ENCODE data around the gene FSTL5. TPM values are rescaled to one million over a fixed set of nuclear protein-coding genes. Genes with fewer than 3 reads are reported as not detected.

FSTL5 gene
- total RNA-seq, 1 experiment from 2014 or later: not detected

- Histone ChIP-seq H3K79me2 (ENCODE audit: insufficient read depth, low read length) (no peaks in the 10 kb centered on the region), H3K79me1 (ENCODE audit: insufficient read depth, low read depth, low read length, poor library complexity, severe bottlenecking) (no peaks in the 10 kb centered on the region), H3K14ac (ENCODE audit: insufficient read depth, low read length) (no peak overlapping the region), H3K4me1 (ENCODE audit: insufficient read depth, low read length) (no peaks in the 10 kb centered on the region), H2BK120ac (ENCODE audit: low read depth, low read length, poor library complexity, severe bottlenecking) (no peak overlapping the region), H3K9ac (ENCODE audit: extremely low read depth, insufficient read length, low read length) (no peak overlapping the region), H3K23ac (ENCODE audit: insufficient read length, low read depth, low read length) (no peak overlapping the region), H3K4me2 (ENCODE audit: insufficient read depth, insufficient read length, low read length) (no peak overlapping the region), H2AK5ac (ENCODE audit: insufficient read length, low read length) (no peak overlapping the region), H3K27ac (ENCODE audit: insufficient read length, low read depth, low read length) (no peak overlapping the region), H3K9me3 (ENCODE audit: control insufficient read depth, low read depth, low read length) (no peaks in the 10 kb centered on the region), H2BK15ac (ENCODE audit: low read depth, low read length) (no peak overlapping the region), H2BK5ac (ENCODE audit: insufficient read length, low read length) (no peak overlapping the region), H3K18ac (ENCODE audit: insufficient read length, low read depth, low read length) (no peak overlapping the region), H4K8ac (replicated peaks; ENCODE audit: insufficient read length, low read depth, low read length) (no peak overlapping the region), H4K91ac (ENCODE audit: insufficient read length, low read depth, low read length) (no peak overlapping the region), H4K5ac (ENCODE audit: insufficient read length, low read depth, low read length) (no peak overlapping the region), H2BK12ac (ENCODE audit: insufficient read length, low read depth, low read length) (no peak overlapping the region), H3T11ph (ENCODE audit: low read length) (no peak overlapping the region), H3K4ac (ENCODE audit: low read depth, low read length) (no peak overlapping the region), H3K27me3 (ENCODE audit: insufficient read depth, low read length) (no peaks in the 10 kb centered on the region), H3K56ac (ENCODE audit: insufficient read length, low read depth, low read length) (no peak overlapping the region), H2BK20ac (ENCODE audit: low read depth, low read length, poor library complexity, severe bottlenecking) (no peak overlapping the region), H3K23me2 (ENCODE audit: insufficient read length, low read depth, low read length, poor library complexity, severe bottlenecking) (no peaks in the 10 kb centered on the region), H4K20me1 (ENCODE audit: control insufficient read depth, insufficient read depth, insufficient read length) (no peaks in the 10 kb centered on the region), H2AFZ (ENCODE audit: low read length) (no peak overlapping the region)
- Mint-ChIP-seq H3K27ac (no peak overlapping the region), H3K27me3 (ENCODE audit: low read depth) (no peaks in the 10 kb centered on the region), H3K9me3 (no peaks in the 10 kb centered on the region), H3K4me1 (peaks cover 0 to 4% of the 10 kb centered on the region in 2 experiments; a peak in 1 of 4 replicates), H3K4me3 (no peak overlapping the region), H3K36me3 (ENCODE audit: insufficient read depth in 1 of 3, low read depth in 3 of 3) (no peaks in the 10 kb centered on the region)
- no peak for DNase-seq
- TF ChIP-seq CTCF (conservative IDR thresholded peaks at IDR 0.05): no peak
- no CpG with 5 or more reads among the region's 3 CpGs for WGBS (ENCODE audit: extremely low coverage, insufficient read length, low lambda C conversion rate)
Measured at GRCh38 chr4:161799710-161800109, 364.1 kb downstream of the FSTL5 start.

Data from H9 (cell line).